ENCODE measurements around the gene CCDC146. TPM values are rescaled to one million over a fixed set of nuclear protein-coding genes. Genes with fewer than 3 reads are reported as not detected.
A peak's percentile ranks its signal among the peaks of the same experiment; 100 is the strongest.
"Not testable (repeated sequence)": the region's sequence is repeated elsewhere in the genome, so short reads cannot be mapped to it uniquely, and the experiment has no call there.

CCDC146 gene
- 1.7 TPM for polyA plus RNA-seq (2012; ENCODE audit: low read depth, missing spikeins)

GRCh38 chr7:77121860-77122681, at the start of gene CCDC146:
TSS of gene CCDC146 (plus strand) at chr7:77122615. CDS start at chr7:77167669, 45,054 bp downstream.
- TF ChIP-seq POLR2A (IDR thresholded peaks at IDR 0.05; ENCODE audit: low read depth, low read length) (peak; percentile 49; the same call in 1 of the 2 replicates), POU2F2 (IDR thresholded peaks at IDR 0.05; ENCODE audit: low read depth, low read length) (peak; percentile 67; the same call in 1 of the 2 replicates), PAX5 (IDR thresholded peaks at IDR 0.05; ENCODE audit: insufficient read depth, low read length, severe bottlenecking) (peak; percentile 48), POLR2AphosphoS5 (IDR thresholded peaks at IDR 0.05; ENCODE audit: low read depth, low read length) (peak; percentile 19; the same call in 1 of the 2 replicates)
- FAIRE-seq (peak; percentile 97), DNase-seq (ENCODE audit: insufficient read length, low spot score) (peak; percentile 49)

- not testable (repeated sequence) for FAIRE-seq; DNase-seq (ENCODE audit: insufficient read length, low spot score)
Observed at GRCh38 chr7:77074786-77075396, 47.5 kb upstream of the CCDC146 start.

DNA sequence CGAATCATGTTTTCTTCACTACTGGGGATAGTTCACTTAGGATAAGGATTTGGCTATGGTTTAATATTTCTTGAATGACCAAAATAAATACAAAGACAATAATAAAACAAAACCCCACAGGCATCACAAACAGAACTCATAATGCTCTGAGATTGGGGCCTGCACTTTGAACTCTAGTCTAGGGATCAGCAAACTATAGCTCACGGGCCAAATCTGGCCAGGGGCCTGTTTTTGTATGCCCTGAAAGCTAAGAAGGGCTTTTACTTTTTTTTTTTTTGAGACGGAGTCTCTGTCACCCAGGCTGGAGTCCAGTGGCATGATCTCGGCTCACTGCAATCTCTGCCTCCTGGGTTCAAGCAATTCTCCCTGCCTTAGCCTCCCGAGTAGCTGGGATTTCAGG, 45.4 kb upstream of the CCDC146 start:
- not testable (repeated sequence) for DNase-seq (ENCODE audit: insufficient read length, low spot score); FAIRE-seq

DNA sequence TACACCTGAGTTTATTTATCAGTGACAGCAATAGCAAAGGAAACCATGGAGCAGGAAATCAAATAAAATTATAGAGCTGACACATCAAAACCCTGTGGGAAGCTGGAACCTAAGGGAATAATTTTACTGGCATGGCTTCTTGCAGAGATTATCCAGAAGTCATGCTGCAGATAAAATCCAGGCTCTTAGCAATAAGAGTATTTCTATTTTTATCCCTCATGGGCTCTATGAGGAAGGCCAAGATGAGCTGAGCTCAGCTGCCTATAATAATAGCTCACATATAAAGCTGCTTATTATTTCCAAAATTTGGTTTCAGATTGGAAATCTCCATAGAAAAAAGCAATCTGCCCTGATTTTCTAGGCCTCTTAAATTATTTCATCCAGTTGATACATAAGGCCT, 43.3 kb upstream of the CCDC146 start:
- FAIRE-seq = not testable (repeated sequence)

DNA sequence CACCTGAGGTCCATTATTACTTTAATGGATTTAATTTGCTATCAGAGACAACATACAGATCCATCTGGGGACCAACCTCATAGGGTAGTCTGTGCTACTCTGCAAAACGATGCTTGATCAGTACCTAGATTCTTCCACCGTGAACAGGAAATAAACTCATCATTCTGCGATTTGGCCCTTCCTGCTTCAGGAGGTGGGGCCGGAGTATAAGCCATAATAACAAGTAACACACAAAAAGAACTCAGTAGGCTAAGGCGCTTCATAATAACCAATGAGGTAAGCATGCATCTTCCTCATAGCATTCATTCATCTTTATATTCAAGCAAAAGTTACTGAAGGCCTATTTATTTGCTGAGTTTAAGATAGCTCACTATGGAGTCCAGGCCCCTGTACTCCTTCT, 42.8 kb upstream of the CCDC146 start:
- not testable (repeated sequence) for DNase-seq (ENCODE audit: insufficient read length, low spot score); FAIRE-seq

More for the DNA sequence above, 43.3 kb upstream of the CCDC146 start:
- not testable (repeated sequence) for DNase-seq (ENCODE audit: insufficient read length, low spot score)

GRCh38 chr7:77080236-77080635, 42.2 kb upstream of the CCDC146 start:
- DNase-seq (ENCODE audit: insufficient read length, low spot score); FAIRE-seq: not testable (repeated sequence)

- not testable (repeated sequence) for FAIRE-seq; DNase-seq (ENCODE audit: insufficient read length, low spot score)
Observed at GRCh38 chr7:77082192-77082591, 40.2 kb upstream of the CCDC146 start.

DNA sequence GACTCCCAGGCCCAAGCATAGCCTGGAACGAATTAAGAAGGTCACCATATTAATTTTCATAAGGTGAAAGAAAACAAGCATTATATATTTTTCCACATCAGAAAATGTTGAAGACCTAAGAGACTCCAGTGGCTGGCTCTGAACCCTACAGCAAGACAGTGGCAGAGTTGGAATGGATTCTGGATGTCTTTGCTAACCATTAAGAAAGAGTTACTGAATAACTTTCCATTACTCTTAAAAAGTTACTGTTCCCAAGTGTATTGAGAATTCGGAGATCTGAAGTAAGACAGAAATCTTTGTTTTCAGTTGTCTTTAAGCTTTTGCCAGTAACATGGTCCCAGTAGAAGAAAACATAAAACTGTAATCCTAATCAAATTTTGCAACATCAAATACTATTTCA, 30.1 kb upstream of the CCDC146 start:
- not testable (repeated sequence) for FAIRE-seq

GRCh38 chr7:77100501-77100900, 21.9 kb upstream of the CCDC146 start:
- not testable (repeated sequence) for DNase-seq (ENCODE audit: insufficient read length, low spot score); FAIRE-seq

More for the DNA sequence above, 30.1 kb upstream of the CCDC146 start:
- not testable (repeated sequence) for DNase-seq (ENCODE audit: insufficient read length, low spot score)

DNA sequence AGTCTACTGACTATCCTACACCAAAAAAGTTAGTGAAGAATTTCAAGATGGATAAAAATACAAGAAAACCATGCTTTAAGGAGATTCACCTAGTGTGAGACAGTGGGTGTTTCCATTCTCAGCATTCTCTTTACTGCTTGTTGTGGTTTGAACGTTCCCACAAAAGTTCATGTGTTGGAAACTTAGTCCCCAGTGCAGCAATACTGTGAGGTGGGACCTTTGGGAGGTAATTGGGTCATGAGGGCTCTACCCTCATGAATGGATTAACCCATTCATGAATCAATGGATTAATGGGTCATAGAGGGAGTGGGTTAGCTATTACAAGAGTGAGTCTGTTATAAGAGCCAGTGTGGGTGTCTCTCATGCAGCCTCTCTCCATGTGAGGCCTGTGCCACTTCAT, 21.2 kb upstream of the CCDC146 start:
- DNase-seq (ENCODE audit: insufficient read length, low spot score) = not testable (repeated sequence)
- FAIRE-seq = peak; percentile 48

GRCh38 chr7:77102671-77103070, 19.7 kb upstream of the CCDC146 start:
- not testable (repeated sequence) for FAIRE-seq; DNase-seq (ENCODE audit: insufficient read length, low spot score)

GRCh38 chr7:77105904-77106303, 16.5 kb upstream of the CCDC146 start:
- DNase-seq (ENCODE audit: insufficient read length, low spot score); FAIRE-seq: not testable (repeated sequence)

- FAIRE-seq = not testable (repeated sequence)
Observed at GRCh38 chr7:77107659-77108058, 14.8 kb upstream of the CCDC146 start.

GRCh38 chr7:77108362-77108761, 14.1 kb upstream of the CCDC146 start:
- not testable (repeated sequence) for FAIRE-seq; DNase-seq (ENCODE audit: insufficient read length, low spot score)

More at GRCh38 chr7:77107659-77108058, 14.8 kb upstream of the CCDC146 start:
- DNase-seq (ENCODE audit: insufficient read length, low spot score) = not testable (repeated sequence)

- not testable (repeated sequence) for FAIRE-seq; DNase-seq (ENCODE audit: insufficient read length, low spot score)
Observed at GRCh38 chr7:77112719-77113306, 9.6 kb upstream of the CCDC146 start.

DNA sequence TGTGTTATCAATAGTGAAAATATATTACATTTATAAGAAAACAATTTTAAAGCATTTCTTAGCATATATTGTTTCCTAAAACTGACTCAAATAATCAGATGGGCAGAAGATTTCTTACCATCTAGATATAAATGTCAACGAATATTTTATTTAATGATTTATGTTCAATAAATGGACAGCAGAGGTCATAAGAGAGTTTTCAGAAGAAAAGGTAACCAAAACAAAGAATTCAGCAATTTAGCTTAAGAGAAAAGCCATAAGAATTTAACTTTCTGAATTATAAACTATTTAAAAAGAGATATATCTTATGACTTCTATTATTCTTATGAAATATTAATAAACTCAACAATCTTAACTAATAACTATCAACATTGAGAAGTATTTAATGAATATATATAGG, 3.1 kb downstream of the CCDC146 start:
- DNase-seq (ENCODE audit: insufficient read length, low spot score); FAIRE-seq: not testable (repeated sequence)

DNA sequence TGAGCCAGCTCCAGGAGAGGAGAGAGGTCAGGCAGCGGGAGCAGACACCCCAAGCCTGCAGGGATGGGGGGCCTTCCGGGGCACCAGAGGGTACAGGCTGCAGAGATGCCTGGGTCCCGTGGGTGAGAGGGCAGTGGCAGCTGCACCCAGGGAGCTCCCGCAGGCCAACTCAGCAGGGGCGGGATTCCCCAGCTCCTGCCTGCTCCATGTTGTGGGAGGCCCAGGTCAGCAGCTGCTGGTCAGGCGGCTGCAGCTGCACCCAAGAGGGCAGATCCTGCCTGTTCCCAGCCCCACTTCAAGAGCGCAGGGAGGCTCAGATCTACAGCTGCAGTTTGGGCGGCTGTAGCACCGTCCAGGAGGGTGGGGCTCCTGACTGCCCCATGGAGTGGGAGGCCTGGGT, 4.6 kb downstream of the CCDC146 start:
- DNase-seq (ENCODE audit: insufficient read length, low spot score); FAIRE-seq: not testable (repeated sequence)
